Peyer's patch (tissue), 4 donors: ENCODE measurements around the gene UGT2A1. TPM values are rescaled to one million over a fixed set of nuclear protein-coding genes. Genes with fewer than 3 reads are reported as not detected.
A peak's percentile ranks its signal among the peaks of the same experiment; 100 is the strongest.

Experiments used
- DNase-seq, 3 donors: peaks; one replicate each; pipeline ENCODE4 v3.0.0-alpha.2; 2017 to 2019
- H3K27ac ChIP-seq, 4 donors: fragments of 200-600 bp; sonication (generic); one replicate each; pipeline ENCODE4 v1.5.1; 2016 to 2019
- H3K27me3 ChIP-seq, 2 donors: fragments of 200-600 bp; sonication (generic); one replicate each; pipeline ENCODE4 v1.5.1; 2019
- H3K36me3 ChIP-seq, 3 donors: fragments of 200-600 bp; sonication (generic); one replicate each; pipeline ENCODE4 v1.5.1; 2016 to 2019
- H3K4me1 ChIP-seq, 4 donors: fragments of 200-600 bp; sonication (generic); one replicate each; pipeline ENCODE4 v1.5.1; 2016 to 2019
- H3K4me3 ChIP-seq, 4 donors: fragments of 200-600 bp; sonication (generic); 1 replicate in 3 of 4; 2 replicates in 1 of 4; pipeline ENCODE4 v1.5.1; 2016 to 2019; ENCODE audit warnings: mild to moderate bottlenecking in 1 of 4
- H3K9me3 ChIP-seq, 4 donors: fragments of 200-600 bp; sonication (generic); one replicate each; pipeline ENCODE4 v1.5.1; 2016 to 2019; ENCODE audit warnings: mild to moderate bottlenecking in 1 of 4
- CTCF ChIP-seq, 6 experiments: fragments of 450-650 bp in 4 of 6; fragments of 200-600 bp in 2 of 6; sonication (generic) in 1 of 6; IDR thresholded peaks; one replicate each; pipeline ENCODE4 v1.5.1; 2017 to 2019; ENCODE audit warnings: antibody characterized with exemption in 6 of 6, mild to moderate bottlenecking in 3 of 6, moderate library complexity in 1 of 6
- POLR2A ChIP-seq, 2 donors: fragments of 450-650 bp; IDR thresholded peaks; one replicate each; pipeline ENCODE4 v1.5.1; 2017; ENCODE audit warnings: antibody characterized with exemption in 2 of 2, mild to moderate bottlenecking in 2 of 2, moderate library complexity in 2 of 2
- total RNA-seq, 4 donors: library from RNA; depleted of rRNA; stranded (reverse); fragments of >200 nt; gene quantifications; one replicate each; pipeline ENCODE4 v1.1.0, GENCODE V29; 2016

Gene UGT2A1
- total RNA-seq, 4 donors from 2014 or later = not detected

GRCh38 chr4:69617083-69617694 lies 35.9 kb downstream of the UGT2A1 start:
- H3K4me1 ChIP-seq = no peaks in the 10 kb centered on the region
- DNase-seq = no peak
- H3K4me3 ChIP-seq = no peak overlapping the region
- no peak overlapping the region for H3K27ac ChIP-seq
- H3K9me3 ChIP-seq = no peaks in the 10 kb centered on the region
- peak in 3 of 6 experiments; percentile 47 to 51 (median 49) for TF ChIP-seq CTCF (IDR thresholded peaks at IDR 0.05)
- no peak for TF ChIP-seq POLR2A (IDR thresholded peaks at IDR 0.05)
- no peaks in the 10 kb centered on the region for H3K36me3 ChIP-seq
- no peaks in the 10 kb centered on the region for H3K27me3 ChIP-seq

GRCh38 chr4:69610484-69610883 lies 42.6 kb downstream of the UGT2A1 start:
- Histone ChIP-seq H3K27me3 (no peaks in the 10 kb centered on the region), H3K36me3 (no peaks in the 10 kb centered on the region), H3K27ac (no peak overlapping the region), H3K4me3 (no peak overlapping the region), H3K4me1 (no peaks in the 10 kb centered on the region), H3K9me3 (no peaks in the 10 kb centered on the region)
- no peak for DNase-seq
- no peak for TF ChIP-seq POLR2A (IDR thresholded peaks at IDR 0.05)

GRCh38 chr4:69601065-69601464 lies 52.0 kb downstream of the UGT2A1 start:
- Histone ChIP-seq H3K36me3 (no peaks in the 10 kb centered on the region), H3K9me3 (no peaks in the 10 kb centered on the region), H3K27me3 (no peaks in the 10 kb centered on the region), H3K4me1 (no peaks in the 10 kb centered on the region), H3K4me3 (no peak overlapping the region), H3K27ac (no peak overlapping the region)
- DNase-seq = no peak
- no peak for TF ChIP-seq POLR2A (IDR thresholded peaks at IDR 0.05)
- TF ChIP-seq CTCF (IDR thresholded peaks at IDR 0.05) = no peak

- DNase-seq = no peak
- Histone ChIP-seq H3K27ac (no peak overlapping the region), H3K36me3 (no peaks in the 10 kb centered on the region), H3K4me3 (no peak overlapping the region), H3K9me3 (no peaks in the 10 kb centered on the region), H3K4me1 (no peaks in the 10 kb centered on the region), H3K27me3 (no peaks in the 10 kb centered on the region)
- TF ChIP-seq POLR2A (IDR thresholded peaks at IDR 0.05) = no peak
Observed at GRCh38 chr4:69600013-69600412, 53.0 kb downstream of the UGT2A1 start.

GRCh38 chr4:69594382-69594781 lies 58.7 kb downstream of the UGT2A1 start:
- Histone ChIP-seq H3K4me3 (no peak overlapping the region), H3K9me3 (no peaks in the 10 kb centered on the region), H3K27me3 (no peaks in the 10 kb centered on the region), H3K27ac (no peak overlapping the region), H3K36me3 (no peaks in the 10 kb centered on the region), H3K4me1 (no peaks in the 10 kb centered on the region)
- no peak for DNase-seq
- TF ChIP-seq POLR2A (IDR thresholded peaks at IDR 0.05) = no peak
- TF ChIP-seq CTCF (IDR thresholded peaks at IDR 0.05) = no peak

- no peak for TF ChIP-seq POLR2A (IDR thresholded peaks at IDR 0.05)
- TF ChIP-seq CTCF (IDR thresholded peaks at IDR 0.05) = no peak
- no peaks in the 10 kb centered on the region for H3K36me3 ChIP-seq
- H3K4me1 ChIP-seq = no peaks in the 10 kb centered on the region
- H3K4me3 ChIP-seq = no peak overlapping the region
- no peaks in the 10 kb centered on the region for H3K9me3 ChIP-seq
- no peak overlapping the region for H3K27ac ChIP-seq
- H3K27me3 ChIP-seq = no peaks in the 10 kb centered on the region
- no peak for DNase-seq
Observed at GRCh38 chr4:69591364-69591763, 61.7 kb downstream of the UGT2A1 start.

- H3K36me3 ChIP-seq = no peaks in the 10 kb centered on the region
Observed at GRCh38 chr4:69589884-69590283, 63.2 kb downstream of the UGT2A1 start.

More at GRCh38 chr4:69589884-69590283, 63.2 kb downstream of the UGT2A1 start:
- Histone ChIP-seq H3K9me3 (no peaks in the 10 kb centered on the region), H3K4me3 (no peak overlapping the region), H3K27me3 (no peaks in the 10 kb centered on the region), H3K4me1 (no peaks in the 10 kb centered on the region), H3K27ac (no peak overlapping the region)
- no peak for TF ChIP-seq POLR2A (IDR thresholded peaks at IDR 0.05)
- TF ChIP-seq CTCF (IDR thresholded peaks at IDR 0.05) = no peak
- no peak for DNase-seq
